ENCODE data around the gene SFMBT1.

DNA sequence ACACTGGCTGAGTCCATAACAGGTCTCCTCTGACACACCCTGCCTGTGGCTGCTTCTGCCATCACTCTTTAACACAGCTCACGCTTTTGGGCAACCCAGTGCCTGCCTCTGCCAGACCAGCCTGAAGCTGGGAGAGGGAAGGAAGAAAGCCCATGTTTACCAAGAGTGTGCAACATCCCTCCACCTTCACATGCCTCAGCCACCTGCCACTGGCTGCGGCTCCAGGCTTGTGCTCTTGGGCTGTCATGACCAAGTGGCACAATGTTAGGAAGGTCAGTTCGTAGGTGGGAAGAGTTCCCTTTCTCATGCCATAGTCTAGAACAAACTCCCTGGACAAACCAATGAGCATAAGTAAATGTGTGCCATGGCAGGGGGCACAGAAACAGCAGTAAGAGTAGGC is 168.8 kb downstream of the SFMBT1 start:
- TF ChIP-seq, protein P1, sequence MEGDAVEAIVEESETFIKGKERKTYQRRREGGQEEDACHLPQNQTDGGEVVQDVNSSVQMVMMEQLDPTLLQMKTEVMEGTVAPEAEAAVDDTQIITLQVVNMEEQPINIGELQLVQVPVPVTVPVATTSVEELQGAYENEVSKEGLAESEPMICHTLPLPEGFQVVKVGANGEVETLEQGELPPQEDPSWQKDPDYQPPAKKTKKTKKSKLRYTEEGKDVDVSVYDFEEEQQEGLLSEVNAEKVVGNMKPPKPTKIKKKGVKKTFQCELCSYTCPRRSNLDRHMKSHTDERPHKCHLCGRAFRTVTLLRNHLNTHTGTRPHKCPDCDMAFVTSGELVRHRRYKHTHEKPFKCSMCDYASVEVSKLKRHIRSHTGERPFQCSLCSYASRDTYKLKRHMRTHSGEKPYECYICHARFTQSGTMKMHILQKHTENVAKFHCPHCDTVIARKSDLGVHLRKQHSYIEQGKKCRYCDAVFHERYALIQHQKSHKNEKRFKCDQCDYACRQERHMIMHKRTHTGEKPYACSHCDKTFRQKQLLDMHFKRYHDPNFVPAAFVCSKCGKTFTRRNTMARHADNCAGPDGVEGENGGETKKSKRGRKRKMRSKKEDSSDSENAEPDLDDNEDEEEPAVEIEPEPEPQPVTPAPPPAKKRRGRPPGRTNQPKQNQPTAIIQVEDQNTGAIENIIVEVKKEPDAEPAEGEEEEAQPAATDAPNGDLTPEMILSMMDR (IDR thresholded peaks at IDR 0.05) = no peak
- no peak for TF ChIP-seq POLR2A (IDR thresholded peaks at IDR 0.05)
